Endothelial cell of umbilical vein (primary cell): ENCODE measurements around the gene MAGI1. TPM values are rescaled to one million over a fixed set of nuclear protein-coding genes. Genes with fewer than 3 reads are reported as not detected.

Source experiments
- BruUV-seq: library from RNA; stranded (reverse); fragments of 400-500 nt; replicated peaks from 2 replicates; lab custom pipeline; 2021; lab: Mats Ljungman, UMichigan
- CTCF ChIA-PET: fragments of 300-600, 350-600 bp; sonication (Branson Sonifier 250); formaldehyde crosslinking; loops from one replicate; lab custom pipeline; 2021; ENCODE audit warnings: antibody characterized with exemption, inconsistent platforms; lab: Charles Lee
- POLR2A ChIA-PET: fragments of 300-600, 350-600 bp; sonication (Branson Sonifier 250); formaldehyde crosslinking; loops from one replicate; lab custom pipeline; 2021; ENCODE audit warnings: antibody characterized with exemption, inconsistent platforms; lab: Charles Lee
- DNase-seq: peaks from one replicate; pipeline ENCODE4 v3.0.0-alpha.2; 2011; ENCODE audit warnings: low read depth, low spot score
- FAIRE-seq: peaks from 2 replicates; lab custom pipeline; 2011; peaks lifted over from hg19 to GRCh38; lab: Jason Lieb, UNC
- H2AFZ ChIP-seq: 2 replicates; pipeline ENCODE4 v1.6.0; 2012; ENCODE audit warnings: low read depth, low read length, control low read depth, inconsistent platforms
- H3K27ac ChIP-seq: 2 replicates; pipeline ENCODE4 v1.5.1; 2011; ENCODE audit warnings: low read depth, mild to moderate bottlenecking, control low read depth, low read length, moderate library complexity; ENCODE audit not compliant: insufficient read depth
- H3K27me3 ChIP-seq, 2 experiments: 2 replicates each; pipeline versions ENCODE4 v1.6.0 to v1.6.1; 2011; ENCODE audit warnings: low read length in 2 of 2, mixed read lengths in 1 of 2; ENCODE audit not compliant: control insufficient read depth in 2 of 2, insufficient read depth in 2 of 2
- H3K36me3 ChIP-seq, 2 experiments: 2 replicates in 1 of 2; 3 replicates in 1 of 2; pipeline ENCODE4 v1.5.1; 2011; ENCODE audit warnings: low read length in 2 of 2, mild to moderate bottlenecking in 1 of 2, moderate library complexity in 1 of 2; ENCODE audit not compliant: control insufficient read depth in 2 of 2, insufficient read depth in 2 of 2; ENCODE audit errors: extremely low read depth in 1 of 2
- H3K4me1 ChIP-seq: 3 replicates; pipeline ENCODE4 v1.5.1; 2011; ENCODE audit warnings: mild to moderate bottlenecking, low read length; ENCODE audit not compliant: control insufficient read depth, insufficient read depth; ENCODE audit errors: extremely low read depth
- H3K4me2 ChIP-seq: 2 replicates; pipeline ENCODE4 v1.6.1; 2011; ENCODE audit warnings: low read length, control low read depth, mixed read lengths; ENCODE audit not compliant: insufficient read depth
- H3K4me3 ChIP-seq, 3 experiments: fragments of 200-600 bp in 1 of 3; sonication (generic), shearing (Covaris generic) in 1 of 3; replicated peaks in 1 of 3; 2 replicates each; pipeline ENCODE4 v1.5.1; 2011 to 2016; ENCODE audit warnings: control low read depth in 3 of 3, low read length in 3 of 3, mild to moderate bottlenecking in 2 of 3, inconsistent platforms in 1 of 3, low read depth in 1 of 3, moderate library complexity in 1 of 3; ENCODE audit not compliant: insufficient read depth in 1 of 3
- H3K79me2 ChIP-seq: 2 replicates; pipeline ENCODE4 v1.6.0; 2012; ENCODE audit warnings: low read length, inconsistent platforms; ENCODE audit not compliant: control insufficient read depth, insufficient read depth
- H3K9ac ChIP-seq: replicated peaks from 2 replicates; pipeline ENCODE3; 2011; ENCODE audit warnings: low read length, control low read depth; ENCODE audit not compliant: insufficient read depth; ENCODE audit errors: extremely low read depth
- H3K9me1 ChIP-seq: replicated peaks from 3 replicates; pipeline ENCODE4 v1.6.0; 2011; ENCODE audit warnings: mild to moderate bottlenecking, low read length; ENCODE audit not compliant: control insufficient read depth, insufficient read depth; ENCODE audit errors: extremely low read depth
- H3K9me3 ChIP-seq: replicated peaks from 2 replicates; pipeline ENCODE4 v1.5.1; 2012; ENCODE audit warnings: low read length, inconsistent platforms; ENCODE audit not compliant: control insufficient read depth, insufficient read depth
- H4K20me1 ChIP-seq: replicated peaks from 2 replicates; pipeline ENCODE3; 2011; ENCODE audit warnings: mild to moderate bottlenecking, low read length; ENCODE audit not compliant: control insufficient read depth, insufficient read depth; ENCODE audit errors: extremely low read depth
- EZH2 ChIP-seq: IDR thresholded peaks from 2 replicates; pipeline ENCODE4 v1.6.1; 2012; ENCODE audit warnings: borderline replicate concordance, low read depth, mild to moderate bottlenecking, moderate library complexity, low read length, inconsistent platforms; ENCODE audit not compliant: severe bottlenecking
- FOS ChIP-seq: IDR thresholded peaks from 2 replicates; pipeline ENCODE4 v1.6.1; 2011; ENCODE audit warnings: mild to moderate bottlenecking, low read length, moderate library complexity, borderline replicate concordance; ENCODE audit not compliant: insufficient read depth
- GATA2 ChIP-seq: IDR thresholded peaks from 2 replicates; pipeline ENCODE4 v1.7.0; 2011; ENCODE audit warnings: low read depth, mild to moderate bottlenecking, moderate library complexity, mixed read lengths, low read length; ENCODE audit not compliant: insufficient read length, insufficient read depth
- JUN ChIP-seq: IDR thresholded peaks from 2 replicates; pipeline ENCODE4 v1.6.1; 2011; ENCODE audit warnings: borderline replicate concordance, low read depth; ENCODE audit not compliant: insufficient read length, insufficient read depth
- MYC ChIP-seq: IDR thresholded peaks from one replicate; pipeline ENCODE4 v1.6.1; 2011; ENCODE audit warnings: mild to moderate bottlenecking, low read depth, low read length
- POLR2A ChIP-seq: IDR thresholded peaks from 2 replicates; pipeline ENCODE4 v1.6.1; 2012; ENCODE audit warnings: low read depth, mild to moderate bottlenecking, control low read depth, low read length
- POLR2AphosphoS5 ChIP-seq: IDR thresholded peaks from 2 replicates; pipeline ENCODE4 v1.6.1; 2012; ENCODE audit warnings: low read depth, mild to moderate bottlenecking, control low read depth, low read length, moderate library complexity; ENCODE audit not compliant: insufficient read depth
- dilution Hi-C: fragments of 300-500 bp; cut with MboI; formaldehyde crosslinking; loops from one replicate; pipeline ENCODE4 v1.15.0; 2019; ENCODE audit warnings: low sequenced_read_pairs; ENCODE audit not compliant: extremely low pct_ligation_motif_present
- intact Hi-C: fragments of 100-400 bp; cut with micrococcal nuclease; formaldehyde crosslinking; loops from one replicate; pipeline ENCODE4 v1.10.0; 2022
- polyA plus RNA-seq, 4 experiments: library from polyadenylated mRNA; depleted of rRNA in 3 of 4; stranded (reverse) in 3 of 4; unstranded in 1 of 4; fragments of >200 nt; gene quantifications; 2 replicates each; pipeline versions ENCODE4 v1.2.1 to v1.2.3, GENCODE V29; 2011 to 2012; ENCODE audit warnings: missing spikeins in 1 of 4
- total RNA-seq: library from RNA; stranded (reverse); gene quantifications from 2 replicates; pipeline ENCODE4 v1.2.3, GENCODE V29; 2021
- TF ChIP-seq, protein P1 (sequence below), 2 donors: IDR thresholded peaks; 1 replicate in 1 of 2; 2 replicates in 1 of 2; pipeline ENCODE4 v1.5.1; 2011; ENCODE audit warnings: low read length in 2 of 2, mild to moderate bottlenecking in 2 of 2, moderate library complexity in 2 of 2, control low read depth in 1 of 2, inconsistent platforms in 1 of 2, low read depth in 1 of 2; ENCODE audit not compliant: insufficient read depth in 1 of 2; ENCODE audit errors: extremely low read depth in 1 of 2
- TF ChIP-seq, protein P2 (sequence below): IDR thresholded peaks from 2 replicates; pipeline ENCODE4 v1.6.1; 2011; ENCODE audit not compliant: insufficient read depth, insufficient read length

The MAGI1 gene
- total and polyA plus RNA-seq, 2 donors (not counting 3 experiments of a cell fraction or from before 2014, with no cell fraction given): 10.1 to 47.9 TPM

DNA sequence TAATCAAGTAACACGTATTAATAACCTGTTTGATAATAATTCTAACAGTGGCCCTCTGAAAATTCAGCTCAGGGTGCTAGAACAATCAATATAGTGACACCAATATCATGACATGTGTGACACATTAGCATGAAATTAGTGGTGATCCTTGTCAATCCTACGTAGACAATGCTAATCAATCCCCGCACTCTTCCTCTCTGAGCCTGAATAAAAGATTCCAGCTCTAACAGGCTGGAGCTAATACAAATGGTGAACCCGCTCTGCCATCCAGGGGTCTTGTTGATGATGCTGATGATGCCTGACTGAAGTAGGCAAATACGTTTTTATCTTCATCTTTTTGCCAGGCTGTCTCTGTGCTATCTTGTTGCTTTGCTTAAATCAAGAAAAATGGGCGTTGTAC, 462.5 kb downstream of the MAGI1 start:
- Histone ChIP-seq H3K27ac (no peak overlapping the region), H3K4me2 (no peak overlapping the region), H3K9me1 (peaks cover 3% of the 10 kb centered on the region), H3K4me1 (no peaks in the 10 kb centered on the region), H3K9me3 (no peaks in the 10 kb centered on the region), H3K9ac (no peak overlapping the region), H3K4me3 (no peak overlapping the region), H3K36me3 (no peaks in the 10 kb centered on the region), H3K27me3 (no peaks in the 10 kb centered on the region), H4K20me1 (no peaks in the 10 kb centered on the region), H2AFZ (no peak overlapping the region), H3K79me2 (no peaks in the 10 kb centered on the region)
- ChIA-PET CTCF (no interaction called here), POLR2A (no interaction called here)
- intact Hi-C loops (no loop called here), dilution Hi-C loops (no loop called here)
- BruUV-seq: no TSS peak
- FAIRE-seq (no peak), DNase-seq (no peak)
- TF ChIP-seq EZH2 (no peak), FOS (no peak), POLR2A (no peak), GATA2 (no peak), JUN (no peak), MYC (no peak), POLR2AphosphoS5 (no peak)
- TF ChIP-seq, protein P1, sequence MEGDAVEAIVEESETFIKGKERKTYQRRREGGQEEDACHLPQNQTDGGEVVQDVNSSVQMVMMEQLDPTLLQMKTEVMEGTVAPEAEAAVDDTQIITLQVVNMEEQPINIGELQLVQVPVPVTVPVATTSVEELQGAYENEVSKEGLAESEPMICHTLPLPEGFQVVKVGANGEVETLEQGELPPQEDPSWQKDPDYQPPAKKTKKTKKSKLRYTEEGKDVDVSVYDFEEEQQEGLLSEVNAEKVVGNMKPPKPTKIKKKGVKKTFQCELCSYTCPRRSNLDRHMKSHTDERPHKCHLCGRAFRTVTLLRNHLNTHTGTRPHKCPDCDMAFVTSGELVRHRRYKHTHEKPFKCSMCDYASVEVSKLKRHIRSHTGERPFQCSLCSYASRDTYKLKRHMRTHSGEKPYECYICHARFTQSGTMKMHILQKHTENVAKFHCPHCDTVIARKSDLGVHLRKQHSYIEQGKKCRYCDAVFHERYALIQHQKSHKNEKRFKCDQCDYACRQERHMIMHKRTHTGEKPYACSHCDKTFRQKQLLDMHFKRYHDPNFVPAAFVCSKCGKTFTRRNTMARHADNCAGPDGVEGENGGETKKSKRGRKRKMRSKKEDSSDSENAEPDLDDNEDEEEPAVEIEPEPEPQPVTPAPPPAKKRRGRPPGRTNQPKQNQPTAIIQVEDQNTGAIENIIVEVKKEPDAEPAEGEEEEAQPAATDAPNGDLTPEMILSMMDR (IDR thresholded peaks at IDR 0.05; ENCODE audit: extremely low read depth in 1 of 2, insufficient read depth in 1 of 2, low read depth in 1 of 2, low read length in 2 of 2): no peak
- TF ChIP-seq, protein P2, sequence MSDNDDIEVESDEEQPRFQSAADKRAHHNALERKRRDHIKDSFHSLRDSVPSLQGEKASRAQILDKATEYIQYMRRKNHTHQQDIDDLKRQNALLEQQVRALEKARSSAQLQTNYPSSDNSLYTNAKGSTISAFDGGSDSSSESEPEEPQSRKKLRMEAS: no peak
